ENCODE results near the gene BCAP29. TPM values are rescaled to one million over a fixed set of nuclear protein-coding genes. Genes with fewer than 3 reads are reported as not detected.

BCAP29 gene
- total RNA-seq, 4 donors from 2014 or later, result 112 to 147 (median 131) TPM

- TF ChIP-seq CTCF (IDR thresholded peaks at IDR 0.05; ENCODE audit: low read depth), result no peak
Observed at GRCh38 chr7:107642501-107642900, 62.5 kb downstream of the BCAP29 start.

- no peak for TF ChIP-seq CTCF (IDR thresholded peaks at IDR 0.05; ENCODE audit: low read depth)
Observed at GRCh38 chr7:107643407-107643806, 63.4 kb downstream of the BCAP29 start.

- TF ChIP-seq CTCF (IDR thresholded peaks at IDR 0.05; ENCODE audit: low read depth), result no peak
Observed at GRCh38 chr7:107643938-107644308, 63.9 kb downstream of the BCAP29 start.

- no peak for TF ChIP-seq CTCF (IDR thresholded peaks at IDR 0.05; ENCODE audit: low read depth)
Observed at GRCh38 chr7:107644309-107644974, 64.4 kb downstream of the BCAP29 start.

- no peak for TF ChIP-seq CTCF (IDR thresholded peaks at IDR 0.05; ENCODE audit: low read depth)
Observed at GRCh38 chr7:107652642-107653041, 72.6 kb downstream of the BCAP29 start.

- no peak for TF ChIP-seq CTCF (IDR thresholded peaks at IDR 0.05; ENCODE audit: low read depth)
Observed at GRCh38 chr7:107658467-107658866, 78.4 kb downstream of the BCAP29 start.

GRCh38 chr7:107659666-107660065, 79.6 kb downstream of the BCAP29 start:
- TF ChIP-seq CTCF (IDR thresholded peaks at IDR 0.05; ENCODE audit: low read depth), result no peak
